Esophagus muscularis mucosa (tissue), 4 donors: Measurements from ENCODE around the gene PISD.

ENCODE experiments used
- CTCF ChIP-seq, 3 experiments: fragments of 200-600 bp in 2 of 3; fragments of 450-650 bp in 1 of 3; sonication (generic) in 2 of 3; IDR thresholded peaks; one replicate each; pipeline ENCODE4 v1.5.1; 2017 to 2019; ENCODE audit warnings: antibody characterized with exemption in 3 of 3, mild to moderate bottlenecking in 2 of 3, moderate library complexity in 1 of 3
- EP300 ChIP-seq: sonication (generic); formaldehyde crosslinking; IDR thresholded peaks from one replicate; pipeline ENCODE4 v1.6.1; 2017; ENCODE audit warnings: antibody characterized with exemption
- POLR2AphosphoS5 ChIP-seq, 2 donors: sonication (generic); formaldehyde crosslinking; IDR thresholded peaks; one replicate each; pipeline ENCODE4 v1.6.1; 2017; ENCODE audit warnings: antibody characterized with exemption in 2 of 2

GRCh38 chr22:31623592-31624304, 38.3 kb downstream of the PISD start:
- TF ChIP-seq EP300, result no peak
- no peak for TF ChIP-seq CTCF (IDR thresholded peaks at IDR 0.05)
- no peak for TF ChIP-seq POLR2AphosphoS5 (IDR thresholded peaks at IDR 0.05)
